Large intestine (tissue), 3 donors: Measurements from ENCODE around the gene NSFL1C. TPM values are rescaled to one million over a fixed set of nuclear protein-coding genes. Genes with fewer than 3 reads are reported as not detected.

Source experiments
- DNase-seq, 2 donors: peaks; one replicate each; pipeline versions ENCODE4 v3.0.0 to v3.0.0-alpha.2; 2013
- H3K27ac ChIP-seq: one replicate; pipeline ENCODE4 v1.5.1; 2013; ENCODE audit warnings: low read length
- H3K27me3 ChIP-seq: 2 replicates; pipeline ENCODE4 v1.6.1; 2013; ENCODE audit warnings: low read length; ENCODE audit not compliant: control insufficient read depth, insufficient read depth
- H3K36me3 ChIP-seq: 2 replicates; pipeline ENCODE4 v1.6.1; 2013; ENCODE audit warnings: low read length; ENCODE audit not compliant: control insufficient read depth, insufficient read depth
- H3K4me1 ChIP-seq: one replicate; pipeline ENCODE4 v1.6.1; 2013; ENCODE audit warnings: low read length; ENCODE audit not compliant: control insufficient read depth, insufficient read depth
- H3K4me3 ChIP-seq: one replicate; pipeline ENCODE4 v1.5.1; 2013; ENCODE audit warnings: low read length
- H3K9me3 ChIP-seq: one replicate; pipeline ENCODE4 v1.6.1; 2013; ENCODE audit warnings: mild to moderate bottlenecking, low read depth, low read length, moderate library complexity; ENCODE audit not compliant: control insufficient read depth
- WGBS: methylation state at CpG from one replicate; pipeline ENCODE4 v1.1.5; 2013; ENCODE audit warnings: low lambda C conversion rate; ENCODE audit not compliant: insufficient coverage; 5-methylcytosine and 5-hydroxymethylcytosine counted together
- polyA plus RNA-seq: library from polyadenylated mRNA; unstranded; fragments of 120-200 nt; gene quantifications from one replicate; pipeline ENCODE4 v1.2.1, GENCODE V29; 2013

The NSFL1C gene
- polyA plus RNA-seq, 1 donor = 73.3 TPM

- H3K9me3 ChIP-seq = no peaks in the 10 kb centered on the region
- H3K27ac ChIP-seq = no peak overlapping the region
- no peaks in the 10 kb centered on the region for H3K27me3 ChIP-seq
- peaks cover 59% of the 10 kb centered on the region for H3K36me3 ChIP-seq
- no peaks in the 10 kb centered on the region for H3K4me1 ChIP-seq
- no CpG with 5 or more reads among the region's 3 CpGs for WGBS
- no peak for DNase-seq
- no peak overlapping the region for H3K4me3 ChIP-seq
These were observed 25.5 kb downstream of the NSFL1C start for GRCh38 chr20:1441133-1441532.

- Histone ChIP-seq H3K4me1 (no peaks in the 10 kb centered on the region), H3K36me3 (peaks cover 48% of the 10 kb centered on the region)
- no CpG with 5 or more reads among the region's 6 CpGs for WGBS
These were observed 26.6 kb downstream of the NSFL1C start for GRCh38 chr20:1440024-1440423.

GRCh38 chr20:1438361-1438760 is 28.3 kb downstream of the NSFL1C start:
- Histone ChIP-seq H3K9me3 (no peaks in the 10 kb centered on the region), H3K27me3 (no peaks in the 10 kb centered on the region), H3K36me3 (peaks cover 31% of the 10 kb centered on the region), H3K4me1 (no peaks in the 10 kb centered on the region), H3K27ac (no peak overlapping the region), H3K4me3 (no peak overlapping the region)
- DNase-seq = no peak
- no CpG with 5 or more reads among the region's 1 CpG for WGBS

More at GRCh38 chr20:1440024-1440423, 26.6 kb downstream of the NSFL1C start:
- H3K4me3 ChIP-seq = no peak overlapping the region
- DNase-seq = peak in 1 of 2 donors; percentile 8
- H3K9me3 ChIP-seq = no peaks in the 10 kb centered on the region
- H3K27me3 ChIP-seq = no peaks in the 10 kb centered on the region
- no peak overlapping the region for H3K27ac ChIP-seq

GRCh38 chr20:1437235-1437904 is 29.3 kb downstream of the NSFL1C start:
- 88% methylated on average over 1 of the region's 5 CpGs for WGBS
- peak; percentile 56 to 66 for DNase-seq
- Histone ChIP-seq H3K36me3 (peaks cover 21% of the 10 kb centered on the region), H3K9me3 (no peaks in the 10 kb centered on the region), H3K4me1 (no peaks in the 10 kb centered on the region), H3K27ac (no peak overlapping the region), H3K27me3 (no peaks in the 10 kb centered on the region), H3K4me3 (no peak overlapping the region)

- Histone ChIP-seq H3K4me1 (no peaks in the 10 kb centered on the region), H3K27ac (no peak overlapping the region), H3K27me3 (no peaks in the 10 kb centered on the region), H3K36me3 (peaks cover 12% of the 10 kb centered on the region), H3K9me3 (no peaks in the 10 kb centered on the region), H3K4me3 (no peak overlapping the region)
- DNase-seq = no peak
- 80% methylated on average over 1 of the region's 8 CpGs for WGBS
These were observed 30.4 kb downstream of the NSFL1C start for GRCh38 chr20:1436263-1436662.

GRCh38 chr20:1435337-1435699 is 31.3 kb downstream of the NSFL1C start:
- Histone ChIP-seq H3K27me3 (no peaks in the 10 kb centered on the region), H3K36me3 (peaks cover 9% of the 10 kb centered on the region), H3K9me3 (no peaks in the 10 kb centered on the region), H3K27ac (no peak overlapping the region), H3K4me3 (no peak overlapping the region), H3K4me1 (no peaks in the 10 kb centered on the region)
- no peak for DNase-seq

GRCh38 chr20:1434571-1435336 is 31.9 kb downstream of the NSFL1C start:
- Histone ChIP-seq H3K9me3 (no peaks in the 10 kb centered on the region), H3K36me3 (peaks cover 8% of the 10 kb centered on the region), H3K4me3 (no peak overlapping the region), H3K27me3 (no peaks in the 10 kb centered on the region), H3K27ac (no peak overlapping the region), H3K4me1 (peaks cover 3% of the 10 kb centered on the region)
- 100% methylated on average over 1 of the region's 2 CpGs for WGBS
- peak in 1 of 2 donors; percentile 22 for DNase-seq

GRCh38 chr20:1431158-1431557 is 35.5 kb downstream of the NSFL1C start:
- Histone ChIP-seq H3K9me3 (no peaks in the 10 kb centered on the region), H3K36me3 (no peaks in the 10 kb centered on the region), H3K4me3 (no peak overlapping the region), H3K27ac (no peak overlapping the region), H3K4me1 (peaks cover 5% of the 10 kb centered on the region), H3K27me3 (no peaks in the 10 kb centered on the region)
- WGBS = no CpG with 5 or more reads among the region's 1 CpG
- no peak for DNase-seq

GRCh38 chr20:1430004-1430451 is 36.6 kb downstream of the NSFL1C start:
- WGBS = no CpG with 5 or more reads among the region's 1 CpG
- no peaks in the 10 kb centered on the region for H3K36me3 ChIP-seq
- H3K27ac ChIP-seq = peak overlapping the region; percentile 33
- H3K9me3 ChIP-seq = no peaks in the 10 kb centered on the region
- H3K4me1 ChIP-seq = peaks cover 5% of the 10 kb centered on the region
- peak; percentile 49 to 77 for DNase-seq
- H3K4me3 ChIP-seq = no peak overlapping the region
- no peaks in the 10 kb centered on the region for H3K27me3 ChIP-seq

GRCh38 chr20:1429143-1429728 is 37.4 kb downstream of the NSFL1C start:
- no peaks in the 10 kb centered on the region for H3K27me3 ChIP-seq
- peaks cover 5% of the 10 kb centered on the region for H3K4me1 ChIP-seq
- no peaks in the 10 kb centered on the region for H3K9me3 ChIP-seq
- DNase-seq = no peak
- no peak overlapping the region for H3K4me3 ChIP-seq
- H3K36me3 ChIP-seq = no peaks in the 10 kb centered on the region
- no peak overlapping the region for H3K27ac ChIP-seq
- WGBS = 100% methylated on average over 1 of the region's 4 CpGs
